SH-SY5Y (cell line): ENCODE results near the gene ZDHHC13.

Experiments
- GATA2 ChIP-seq: IDR thresholded peaks from 2 replicates; pipeline ENCODE4 v1.6.1; 2011; ENCODE audit warnings: mild to moderate bottlenecking, low read depth, low read length
- GATA3 ChIP-seq: IDR thresholded peaks from 2 replicates; pipeline ENCODE4 v1.6.1; 2011; ENCODE audit warnings: low read depth, mild to moderate bottlenecking, low read length, moderate library complexity

Gene ZDHHC13

DNA sequence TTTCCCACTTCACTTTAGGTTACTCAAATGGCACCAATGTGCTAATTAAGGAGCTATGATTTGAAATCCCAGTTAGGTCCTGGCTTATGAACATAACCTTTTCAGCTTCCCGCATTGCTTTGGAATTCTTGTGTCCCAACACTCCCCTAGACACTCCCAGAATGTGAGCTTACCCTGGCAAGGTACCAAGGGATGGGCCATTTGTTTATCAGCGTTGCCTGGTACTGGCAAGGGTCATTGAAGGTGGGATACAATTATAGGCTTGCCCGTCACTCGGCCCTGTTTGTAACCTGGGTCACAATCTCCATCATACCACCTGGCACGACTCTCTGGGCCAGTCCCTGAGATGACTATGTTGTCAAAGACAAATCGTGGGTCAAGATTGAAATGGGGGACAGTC lies 79.5 kb downstream of the ZDHHC13 start:
- no peak for TF ChIP-seq GATA3
- no peak for TF ChIP-seq GATA2

DNA sequence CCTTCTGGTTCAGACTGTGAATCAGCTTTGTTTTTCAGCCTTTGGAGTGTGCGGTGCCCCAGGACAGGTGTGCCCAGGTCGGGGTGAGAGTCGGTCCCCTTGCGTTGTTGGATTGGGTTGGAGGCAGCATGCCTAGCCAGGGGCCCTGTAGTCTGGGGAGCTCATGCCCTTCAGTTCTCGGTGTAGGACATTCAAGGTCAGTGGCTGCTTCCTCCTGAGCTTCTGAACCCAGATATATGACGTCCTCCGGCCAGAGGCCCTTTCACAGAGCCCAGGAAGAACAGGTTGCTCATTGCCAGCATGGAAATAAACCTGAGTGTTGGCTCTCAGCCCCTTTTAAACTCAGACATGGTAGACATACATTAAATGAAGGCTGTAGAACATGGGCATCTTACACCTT lies 82.1 kb downstream of the ZDHHC13 start:
- TF ChIP-seq GATA2 (no peak), GATA3 (no peak)

GRCh38 chr11:19199771-19200170 lies 82.8 kb downstream of the ZDHHC13 start:
- TF ChIP-seq GATA3 (no peak), GATA2 (no peak)

GRCh38 chr11:19200410-19201201 lies 83.6 kb downstream of the ZDHHC13 start:
- TF ChIP-seq GATA3 (no peak), GATA2 (no peak)

GRCh38 chr11:19201737-19202605 lies 85.0 kb downstream of the ZDHHC13 start, which contains the start of gene CSRP3:
CSRP3 (minus strand) TSS chr11:19201983; CDS start chr11:19192448, 9,535 bp downstream.
- no peak for TF ChIP-seq GATA3
- no peak for TF ChIP-seq GATA2

GRCh38 chr11:19204836-19205235 lies 87.9 kb downstream of the ZDHHC13 start:
- TF ChIP-seq GATA2 (no peak), GATA3 (no peak)

DNA sequence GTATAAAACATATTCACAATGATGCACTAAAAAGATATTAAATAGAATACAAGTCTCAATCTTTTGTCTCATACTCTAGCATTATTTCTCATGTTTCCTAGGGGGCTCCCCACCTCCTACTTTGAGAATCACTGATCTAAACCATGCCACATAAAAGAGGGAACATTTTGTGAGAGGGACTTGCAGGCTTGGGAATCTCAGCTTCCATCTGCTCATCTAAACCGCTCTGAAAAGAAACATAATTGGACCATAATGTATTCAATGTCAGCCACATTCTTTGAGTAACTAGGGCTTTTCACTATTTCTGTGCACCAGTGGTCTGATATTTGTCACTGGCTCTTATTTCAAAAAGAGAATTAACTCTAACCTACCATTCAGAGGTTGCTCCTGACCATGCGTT lies 91.2 kb downstream of the ZDHHC13 start:
- TF ChIP-seq GATA2 (no peak), GATA3 (no peak)

GRCh38 chr11:19208959-19209546 lies 92.1 kb downstream of the ZDHHC13 start:
- TF ChIP-seq GATA2 (no peak), GATA3 (no peak)

DNA sequence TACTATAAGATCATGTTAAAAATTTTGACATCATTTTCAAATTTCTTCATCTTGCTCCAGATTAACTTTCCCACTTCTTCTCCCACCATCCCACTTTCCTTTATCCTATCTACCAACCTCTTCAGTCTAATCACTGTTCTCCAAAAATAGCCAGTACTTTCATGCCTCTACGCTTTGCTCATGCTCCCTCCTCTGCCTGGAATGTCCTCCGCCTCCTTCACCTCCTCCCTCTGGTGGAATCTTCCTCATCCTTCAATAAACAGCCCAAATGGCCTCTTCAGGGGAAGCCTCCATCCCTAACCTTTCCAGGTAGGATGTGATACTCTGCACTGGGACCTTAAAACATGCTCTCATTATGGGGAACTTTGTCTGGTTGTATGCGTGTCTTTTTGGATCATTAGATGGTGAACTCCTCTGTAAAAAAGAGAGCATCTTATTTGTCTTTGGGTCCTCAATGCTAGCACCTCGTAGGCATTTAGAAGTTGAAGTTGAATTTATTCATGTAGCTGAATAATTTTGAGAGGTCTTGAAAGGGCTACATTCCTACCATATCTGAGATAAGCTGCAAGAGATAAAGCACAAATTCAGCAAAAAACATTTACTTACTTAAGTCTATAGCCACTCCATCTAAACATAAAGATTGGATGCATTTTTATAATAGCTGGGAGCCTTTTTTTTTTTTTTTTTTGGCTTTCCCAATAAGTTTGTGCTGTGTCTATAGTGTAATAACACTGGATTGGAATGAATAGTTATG lies 92.8 kb downstream of the ZDHHC13 start:
- no peak for TF ChIP-seq GATA2
- no peak for TF ChIP-seq GATA3

GRCh38 chr11:19216021-19216420 lies 99.1 kb downstream of the ZDHHC13 start:
- no peak for TF ChIP-seq GATA2
- no peak for TF ChIP-seq GATA3

DNA sequence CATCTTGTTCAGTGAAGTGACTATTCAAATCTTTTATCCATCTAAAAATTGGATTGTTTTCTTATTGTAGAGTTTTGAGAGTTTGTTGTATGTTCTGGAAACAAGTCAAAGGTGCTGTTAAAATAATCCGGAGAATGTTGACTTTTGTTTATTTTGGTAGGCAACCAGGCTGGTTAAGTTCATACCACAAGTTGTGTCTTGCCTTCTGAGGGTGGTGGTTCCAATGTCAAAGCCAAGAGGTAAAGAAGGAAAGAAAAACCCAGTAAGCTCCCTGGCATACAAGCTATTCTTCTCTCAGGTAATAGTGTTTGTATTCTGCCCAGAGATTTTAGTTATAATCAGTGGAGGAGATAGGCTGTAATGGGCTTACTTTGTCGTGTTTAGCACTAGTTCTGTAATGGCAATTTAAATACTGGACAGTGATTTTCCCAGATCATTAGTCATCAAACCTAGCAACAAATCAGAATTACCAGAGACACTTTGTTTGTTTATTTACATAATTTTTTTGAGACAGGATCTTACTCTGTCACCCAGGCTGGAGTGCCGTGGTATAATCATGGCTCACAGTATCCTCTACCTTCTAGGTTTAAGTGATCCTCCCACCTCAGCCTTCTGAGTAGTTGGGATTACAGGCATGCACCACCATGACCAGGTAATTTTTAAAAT lies 99.9 kb downstream of the ZDHHC13 start:
- TF ChIP-seq GATA2 (no peak), GATA3 (no peak)

- TF ChIP-seq GATA2, result no peak
- TF ChIP-seq GATA3, result no peak
Measured at GRCh38 chr11:19218216-19218615, 101.2 kb downstream of the ZDHHC13 start.

GRCh38 chr11:19218786-19219460 lies 102.0 kb downstream of the ZDHHC13 start:
- TF ChIP-seq GATA2 (no peak), GATA3 (no peak)
